ENCODE measurements around the gene SMPD4.
"Not testable (repeated sequence)": the region's sequence is repeated elsewhere in the genome, so short reads cannot be mapped to it uniquely, and the experiment has no call there.

DNA sequence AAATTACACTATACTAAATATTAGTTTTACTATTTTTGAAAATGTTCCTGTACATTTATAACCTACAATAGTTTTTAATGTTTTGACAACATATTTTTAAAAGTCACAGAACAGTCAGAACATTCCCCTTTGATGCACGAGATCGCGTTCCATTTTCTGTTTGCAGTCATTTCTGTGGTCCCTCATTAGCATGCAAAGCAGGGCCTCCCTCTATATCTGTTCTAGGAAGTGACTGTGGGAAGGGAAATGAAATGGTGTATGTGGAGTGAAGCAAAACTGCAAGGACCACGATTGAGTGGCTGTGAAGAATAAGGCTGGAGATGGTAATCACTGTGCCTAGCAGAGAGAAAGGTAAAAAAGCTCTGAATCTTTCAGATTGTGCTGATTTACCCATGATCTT lies 41.1 kb upstream of the SMPD4 start:
- TF ChIP-seq, protein P1, sequence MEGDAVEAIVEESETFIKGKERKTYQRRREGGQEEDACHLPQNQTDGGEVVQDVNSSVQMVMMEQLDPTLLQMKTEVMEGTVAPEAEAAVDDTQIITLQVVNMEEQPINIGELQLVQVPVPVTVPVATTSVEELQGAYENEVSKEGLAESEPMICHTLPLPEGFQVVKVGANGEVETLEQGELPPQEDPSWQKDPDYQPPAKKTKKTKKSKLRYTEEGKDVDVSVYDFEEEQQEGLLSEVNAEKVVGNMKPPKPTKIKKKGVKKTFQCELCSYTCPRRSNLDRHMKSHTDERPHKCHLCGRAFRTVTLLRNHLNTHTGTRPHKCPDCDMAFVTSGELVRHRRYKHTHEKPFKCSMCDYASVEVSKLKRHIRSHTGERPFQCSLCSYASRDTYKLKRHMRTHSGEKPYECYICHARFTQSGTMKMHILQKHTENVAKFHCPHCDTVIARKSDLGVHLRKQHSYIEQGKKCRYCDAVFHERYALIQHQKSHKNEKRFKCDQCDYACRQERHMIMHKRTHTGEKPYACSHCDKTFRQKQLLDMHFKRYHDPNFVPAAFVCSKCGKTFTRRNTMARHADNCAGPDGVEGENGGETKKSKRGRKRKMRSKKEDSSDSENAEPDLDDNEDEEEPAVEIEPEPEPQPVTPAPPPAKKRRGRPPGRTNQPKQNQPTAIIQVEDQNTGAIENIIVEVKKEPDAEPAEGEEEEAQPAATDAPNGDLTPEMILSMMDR (IDR thresholded peaks at IDR 0.05): not testable (repeated sequence)
- not testable (repeated sequence) for TF ChIP-seq EP300, POLR2A (IDR thresholded peaks at IDR 0.05)

Data from gastroesophageal sphincter (tissue), 3 donors.